Mesenchymal stem cell (in vitro differentiated cells and primary cell): Measurements from ENCODE around the gene NSG2. TPM values are rescaled to one million over a fixed set of nuclear protein-coding genes. Genes with fewer than 3 reads are reported as not detected.

ENCODE experiments used
- DNase-seq: peaks from one replicate; pipeline ENCODE4 v3.0.0-alpha.2; 2013
- H2AFZ ChIP-seq: one replicate; pipeline ENCODE4 v1.6.1; 2013; ENCODE audit warnings: low read depth, mild to moderate bottlenecking, control low read depth, inconsistent platforms, low read length, moderate library complexity
- H2AK5ac ChIP-seq: 2 replicates; pipeline ENCODE4 v1.6.1; 2013; ENCODE audit warnings: low read length, moderate library complexity, mild to moderate bottlenecking, inconsistent platforms; ENCODE audit not compliant: severe bottlenecking
- H2BK120ac ChIP-seq: one replicate; pipeline ENCODE4 v1.6.1; 2013; ENCODE audit warnings: low read depth, mild to moderate bottlenecking, inconsistent platforms, low read length, moderate library complexity
- H2BK12ac ChIP-seq, 2 experiments: one replicate each; pipeline ENCODE4 v1.6.1; 2013; ENCODE audit warnings: inconsistent platforms in 2 of 2, low read length in 2 of 2, mild to moderate bottlenecking in 2 of 2, moderate library complexity in 2 of 2, control low read depth in 1 of 2
- H2BK15ac ChIP-seq: one replicate; pipeline ENCODE4 v1.6.1; 2013; ENCODE audit warnings: mild to moderate bottlenecking, low read depth, inconsistent platforms; ENCODE audit not compliant: poor library complexity, severe bottlenecking
- H2BK5ac ChIP-seq: 2 replicates; pipeline ENCODE4 v1.6.1; 2013; ENCODE audit warnings: low read depth, mild to moderate bottlenecking, low read length, control low read depth, inconsistent platforms; ENCODE audit not compliant: poor library complexity, severe bottlenecking
- H3K14ac ChIP-seq, 2 experiments: one replicate each; pipeline ENCODE4 v1.6.1; 2013; ENCODE audit warnings: inconsistent platforms in 2 of 2, low read length in 2 of 2, control low read depth in 1 of 2, mild to moderate bottlenecking in 1 of 2, moderate library complexity in 1 of 2
- H3K18ac ChIP-seq, 2 experiments: one replicate each; pipeline ENCODE4 v1.6.1; 2013; ENCODE audit warnings: inconsistent platforms in 2 of 2, low read length in 2 of 2, control low read depth in 1 of 2, low read depth in 1 of 2, mild to moderate bottlenecking in 1 of 2
- H3K23ac ChIP-seq, 2 experiments: one replicate each; pipeline ENCODE4 v1.6.1; 2013; ENCODE audit warnings: inconsistent platforms in 2 of 2, low read length in 2 of 2, mild to moderate bottlenecking in 2 of 2, moderate library complexity in 2 of 2, control low read depth in 1 of 2
- H3K27ac ChIP-seq: 2 replicates; pipeline ENCODE4 v1.5.1; 2013; ENCODE audit warnings: mild to moderate bottlenecking, moderate library complexity, low read length, control low read depth, inconsistent platforms; ENCODE audit not compliant: poor library complexity, severe bottlenecking
- H3K27me3 ChIP-seq, 2 experiments: 2 replicates each; pipeline versions ENCODE4 v1.6.1 to v1.7.0; 2013; ENCODE audit warnings: low read length in 2 of 2, mild to moderate bottlenecking in 2 of 2, moderate library complexity in 2 of 2, control low read depth in 1 of 2, inconsistent platforms in 1 of 2; ENCODE audit not compliant: control insufficient read depth in 1 of 2, insufficient read depth in 1 of 2
- H3K36me3 ChIP-seq, 2 experiments: 2 replicates each; pipeline versions ENCODE4 v1.6.1 to v1.7.0; 2013; ENCODE audit warnings: low read length in 2 of 2, control low read depth in 1 of 2, inconsistent platforms in 1 of 2, low read depth in 1 of 2, mild to moderate bottlenecking in 1 of 2; ENCODE audit not compliant: insufficient read depth in 2 of 2, control insufficient read depth in 1 of 2
- H3K4ac ChIP-seq, 2 experiments: one replicate each; pipeline ENCODE4 v1.6.1; 2013; ENCODE audit warnings: inconsistent platforms in 2 of 2, low read length in 2 of 2, mild to moderate bottlenecking in 2 of 2, moderate library complexity in 2 of 2, control low read depth in 1 of 2, low read depth in 1 of 2
- H3K4me1 ChIP-seq: 2 replicates; pipeline ENCODE4 v1.6.1; 2013; ENCODE audit warnings: low read depth, low read length, control low read depth; ENCODE audit not compliant: control insufficient read depth, insufficient read depth
- H3K4me2 ChIP-seq: 2 replicates; pipeline ENCODE4 v1.6.1; 2013; ENCODE audit warnings: low read length, mild to moderate bottlenecking, inconsistent platforms; ENCODE audit not compliant: poor library complexity, severe bottlenecking
- H3K4me3 ChIP-seq, 2 experiments: 2 replicates each; pipeline versions ENCODE4 v1.5.1 to v1.7.0; 2013; ENCODE audit warnings: low read length in 2 of 2, mild to moderate bottlenecking in 2 of 2, control low read depth in 1 of 2, low read depth in 1 of 2; ENCODE audit not compliant: insufficient read depth in 1 of 2
- H3K79me1 ChIP-seq: replicated peaks from 2 replicates; pipeline ENCODE4 v1.6.1; 2013; ENCODE audit warnings: mild to moderate bottlenecking, control low read depth, low read length, inconsistent platforms; ENCODE audit not compliant: poor library complexity, severe bottlenecking
- H3K9ac ChIP-seq: 2 replicates; pipeline ENCODE4 v1.7.0; 2013; ENCODE audit warnings: mild to moderate bottlenecking, low read length, moderate library complexity
- H3K9me3 ChIP-seq: 2 replicates; pipeline ENCODE4 v1.7.0; 2013; ENCODE audit warnings: mild to moderate bottlenecking, low read length; ENCODE audit not compliant: control insufficient read depth
- H4K8ac ChIP-seq: one replicate; pipeline ENCODE4 v1.6.1; 2013; ENCODE audit warnings: inconsistent platforms, mild to moderate bottlenecking, low read length, moderate library complexity
- H4K91ac ChIP-seq: one replicate; pipeline ENCODE4 v1.6.1; 2013; ENCODE audit warnings: mild to moderate bottlenecking, low read length, inconsistent platforms
- WGBS: methylation state at CpG from one replicate; pipeline ENCODE4 v1.1.7; 2013; ENCODE audit warnings: mixed read lengths; 5-methylcytosine and 5-hydroxymethylcytosine counted together
- polyA plus RNA-seq, 2 experiments: library from polyadenylated mRNA; stranded (reverse); fragments of 200-250 nt; gene quantifications; one replicate each; pipeline ENCODE4 v1.2.3, GENCODE V29; 2013

Gene NSG2
- not detected for polyA plus RNA-seq (2013, experiment 1 of 2)
- not detected for polyA plus RNA-seq (2013, experiment 2 of 2)

DNA sequence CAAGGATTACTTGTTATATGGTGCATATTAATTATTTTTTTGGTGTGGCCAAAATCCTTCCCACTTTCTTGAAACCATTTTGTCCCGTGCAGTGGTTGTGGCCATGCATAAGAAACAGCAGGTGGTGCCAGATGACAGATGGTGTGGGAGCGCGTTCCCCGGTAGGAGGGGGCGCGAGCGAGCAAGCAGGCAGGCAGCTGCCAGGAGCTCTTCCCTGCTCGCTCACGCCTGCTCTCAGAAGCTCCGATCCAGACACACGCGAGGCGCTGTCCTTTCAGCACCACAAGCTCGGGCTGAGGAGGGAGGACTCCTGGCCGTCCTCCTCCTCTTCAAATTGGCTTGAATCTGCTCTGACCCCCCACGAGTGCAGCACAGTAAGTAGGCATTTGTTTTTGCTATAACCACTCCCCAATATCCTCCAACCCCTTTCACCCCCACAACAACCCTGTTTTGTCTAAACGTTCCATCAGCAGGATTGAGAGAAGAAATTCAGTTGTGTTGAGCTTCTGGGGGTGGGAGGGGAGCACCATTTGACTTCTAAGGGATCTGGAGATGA, at the start of gene NSG2:
NSG2 (plus strand) TSS at position 237 of the 556 bp plus-strand sequence. CDS start 1,050 bp downstream, outside the sequence.
- Histone ChIP-seq H3K4ac (no peak within 1 kb of the TSS), H3K23ac (no peak within 1 kb of the TSS), H3K4me1 (peaks cover 1% of the 10 kb centered on the region), H2BK12ac (no peak within 1 kb of the TSS), H3K9me3 (no peaks in the 10 kb centered on the region), H3K4me2 (no peak within 1 kb of the TSS), H2BK120ac (no peak within 1 kb of the TSS), H2AFZ (no peak within 1 kb of the TSS), H3K27ac (no peak within 1 kb of the TSS), H4K91ac (no peak within 1 kb of the TSS), H3K4me3 (no peak within 1 kb of the TSS), H3K9ac (no peak within 1 kb of the TSS), H3K14ac (no peak within 1 kb of the TSS), H2AK5ac (no peak within 1 kb of the TSS), H4K8ac (no peak within 1 kb of the TSS), H2BK5ac (no peak within 1 kb of the TSS), H3K36me3 (no peaks in the 10 kb centered on the region), H2BK15ac (no peak within 1 kb of the TSS), H3K79me1 (no peaks in the 10 kb centered on the region), H3K27me3 (peaks cover 0 to 3% of the 10 kb centered on the region in 2 experiments), H3K18ac (no peak within 1 kb of the TSS)
- DNase-seq = peak; percentile 80
- WGBS = 3% methylated on average over 15 of the region's 17 CpGs

DNA sequence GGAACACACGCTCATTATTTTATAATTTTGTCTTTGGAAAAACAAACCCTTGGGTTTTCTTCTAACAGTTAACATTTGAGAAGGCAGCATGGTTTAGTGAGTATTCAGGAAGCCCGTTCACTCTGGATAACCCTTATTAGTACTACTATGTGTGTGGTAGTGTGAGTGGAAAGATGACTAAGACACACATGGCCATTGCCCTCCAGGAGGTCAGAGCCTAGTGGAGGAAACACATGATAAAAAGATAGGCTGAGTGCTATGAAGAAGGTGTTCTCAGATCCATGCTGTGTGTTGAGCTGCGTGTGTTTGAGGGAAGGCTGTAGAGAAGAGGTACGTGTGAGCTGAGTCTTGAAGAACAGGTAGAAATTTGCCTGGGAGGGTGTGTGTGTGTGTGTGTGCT, 48.2 kb upstream of the NSG2 start:
- no peak overlapping the region for H3K23ac ChIP-seq

DNA sequence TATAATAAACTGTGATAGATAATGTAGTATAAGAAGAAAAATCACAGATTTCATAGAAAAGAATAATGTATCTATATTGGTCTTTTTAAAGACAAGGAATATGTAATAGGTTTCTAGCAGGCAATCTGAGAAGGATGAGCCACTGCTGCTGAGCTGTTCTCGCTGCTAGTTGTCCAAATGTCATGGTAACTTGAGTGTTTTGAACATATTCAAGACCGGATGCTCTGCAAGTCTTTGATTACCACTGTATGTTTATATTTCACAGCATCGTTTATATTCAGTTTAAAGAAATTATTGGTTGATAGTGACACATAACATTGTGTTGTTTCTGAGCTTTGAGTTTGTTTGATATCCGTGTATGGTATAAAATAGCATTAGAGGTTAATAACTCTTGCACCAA, 47.0 kb upstream of the NSG2 start:
- Histone ChIP-seq H3K4me1 (no peaks in the 10 kb centered on the region), H2BK12ac (no peak overlapping the region), H2BK120ac (no peak overlapping the region), H3K79me1 (no peaks in the 10 kb centered on the region), H4K8ac (no peak overlapping the region), H3K4me3 (no peak overlapping the region), H3K23ac (no peak overlapping the region), H3K36me3 (no peaks in the 10 kb centered on the region), H2BK15ac (no peak overlapping the region), H2AK5ac (no peak overlapping the region), H3K9ac (no peak overlapping the region), H3K14ac (no peak overlapping the region), H2AFZ (no peak overlapping the region), H3K27ac (no peak overlapping the region), H4K91ac (no peak overlapping the region), H3K4me2 (no peak overlapping the region), H3K4ac (no peak overlapping the region), H2BK5ac (no peak overlapping the region), H3K18ac (no peak overlapping the region), H3K9me3 (no peaks in the 10 kb centered on the region), H3K27me3 (peaks cover 8 to 25% of the 10 kb centered on the region in 2 experiments)
- 75% methylated on average over 2 of the region's 4 CpGs for WGBS
- peak; percentile 5 for DNase-seq

More for the DNA sequence above, 48.2 kb upstream of the NSG2 start:
- Histone ChIP-seq H3K9ac (no peak overlapping the region), H4K91ac (no peak overlapping the region), H3K79me1 (no peaks in the 10 kb centered on the region), H3K4me1 (no peaks in the 10 kb centered on the region), H2BK15ac (no peak overlapping the region), H3K4ac (no peak overlapping the region), H3K36me3 (no peaks in the 10 kb centered on the region), H2BK120ac (no peak overlapping the region), H3K27me3 (peaks cover 4 to 20% of the 10 kb centered on the region in 2 experiments), H4K8ac (no peak overlapping the region), H2BK12ac (no peak overlapping the region), H2AFZ (no peak overlapping the region), H3K4me2 (no peak overlapping the region), H2AK5ac (no peak overlapping the region), H3K9me3 (no peaks in the 10 kb centered on the region), H3K4me3 (no peak overlapping the region), H2BK5ac (no peak overlapping the region), H3K27ac (no peak overlapping the region), H3K18ac (no peak overlapping the region), H3K14ac (no peak overlapping the region)
- DNase-seq = peak; percentile 5
- WGBS = 89% methylated on average over 4 of the region's 4 CpGs

DNA sequence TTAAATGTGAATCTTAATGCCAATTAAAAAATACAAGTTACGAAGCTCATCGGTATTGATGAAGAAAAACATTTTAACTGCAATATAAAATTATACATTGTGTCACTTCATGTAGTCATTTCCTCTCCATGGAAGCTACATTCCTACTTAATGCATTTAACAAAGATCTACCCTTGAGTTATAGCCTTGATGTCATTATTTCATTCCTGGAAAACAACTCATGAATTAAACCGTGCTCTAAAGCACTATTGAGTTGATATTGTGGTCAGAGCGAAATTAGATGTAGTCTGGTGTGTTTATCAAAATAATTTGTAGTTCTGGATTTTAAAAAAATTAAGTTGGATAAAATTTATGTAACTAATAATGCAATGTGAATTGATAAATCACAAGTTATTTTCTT, 45.4 kb upstream of the NSG2 start:
- Histone ChIP-seq H2AK5ac (no peak overlapping the region), H3K4me3 (no peak overlapping the region), H2BK15ac (no peak overlapping the region), H3K36me3 (no peaks in the 10 kb centered on the region), H2BK5ac (no peak overlapping the region), H2BK12ac (no peak overlapping the region), H2BK120ac (no peak overlapping the region), H3K27ac (no peak overlapping the region), H3K23ac (no peak overlapping the region), H3K9ac (no peak overlapping the region), H3K4me2 (no peak overlapping the region), H4K8ac (no peak overlapping the region), H3K18ac (no peak overlapping the region), H3K14ac (no peak overlapping the region), H3K4me1 (no peaks in the 10 kb centered on the region), H3K79me1 (no peaks in the 10 kb centered on the region), H3K9me3 (no peaks in the 10 kb centered on the region), H4K91ac (no peak overlapping the region), H2AFZ (no peak overlapping the region), H3K4ac (no peak overlapping the region), H3K27me3 (peaks cover 11 to 22% of the 10 kb centered on the region in 2 experiments)
- no peak for DNase-seq
- WGBS = 62% methylated on average over 2 of the region's 4 CpGs
